MM.1S (cell line): ENCODE data around the gene FIGNL2.

Experiments used
- DNase-seq: peaks from one replicate; pipeline ENCODE4 v3.0.0-alpha.2; 2015
- H2AFZ ChIP-seq: fragments of 300-600 bp; sonication (generic); 2 replicates; pipeline ENCODE4 v1.6.0; 2016; ENCODE audit warnings: antibody characterized with exemption, low read length
- H3F3A ChIP-seq: fragments of 300-600 bp; sonication (generic); 2 replicates; pipeline ENCODE4 v1.6.1; 2016; ENCODE audit warnings: mild to moderate bottlenecking, antibody characterized with exemption, low read length, moderate library complexity, mixed read lengths; ENCODE audit not compliant: insufficient read depth
- H3K27ac ChIP-seq: fragments of 300-600 bp; sonication (generic); 2 replicates; pipeline ENCODE4 v1.5.1; 2016; ENCODE audit warnings: mild to moderate bottlenecking, low read length
- H3K27me3 ChIP-seq: fragments of 300-600 bp; sonication (generic); replicated peaks from 2 replicates; pipeline ENCODE4 v1.6.0; 2016; ENCODE audit warnings: low read length; ENCODE audit not compliant: insufficient read depth
- H3K36me3 ChIP-seq: fragments of 300-600 bp; sonication (generic); replicated peaks from 2 replicates; pipeline ENCODE4 v1.6.1; 2016; ENCODE audit warnings: mild to moderate bottlenecking, low read length, mixed read lengths; ENCODE audit not compliant: insufficient read depth
- H3K4me1 ChIP-seq: fragments of 300-600 bp; sonication (generic); 2 replicates; pipeline ENCODE4 v1.6.1; 2016; ENCODE audit warnings: low read length, mixed read lengths
- H3K4me2 ChIP-seq: fragments of 300-600 bp; sonication (generic); 2 replicates; pipeline ENCODE4 v1.6.0; 2016; ENCODE audit warnings: low read depth, low read length
- H3K4me3 ChIP-seq: fragments of 300-600 bp; sonication (generic); 2 replicates; pipeline ENCODE4 v1.5.1; 2016; ENCODE audit warnings: low read length, mixed read lengths
- H3K79me2 ChIP-seq: fragments of 300-600 bp; sonication (generic); 2 replicates; pipeline ENCODE4 v1.6.1; 2016; ENCODE audit warnings: mixed run types, low read length, mixed read lengths
- H3K9ac ChIP-seq: fragments of 300-600 bp; sonication (generic); 2 replicates; pipeline ENCODE4 v1.6.1; 2016; ENCODE audit warnings: low read length, mixed read lengths
- H3K9me2 ChIP-seq: fragments of 300-600 bp; sonication (generic); replicated peaks from 2 replicates; pipeline ENCODE4 v1.6.1; 2016; ENCODE audit warnings: mild to moderate bottlenecking, low read length, mixed read lengths; ENCODE audit not compliant: insufficient read depth
- H3K9me3 ChIP-seq: fragments of 300-600 bp; sonication (generic); replicated peaks from 2 replicates; pipeline ENCODE4 v1.6.1; 2016; ENCODE audit warnings: mild to moderate bottlenecking, low read length, mixed read lengths; ENCODE audit not compliant: insufficient read depth
- H4K20me1 ChIP-seq: fragments of 300-600 bp; sonication (generic); 2 replicates; pipeline ENCODE4 v1.6.1; 2016; ENCODE audit warnings: mild to moderate bottlenecking, low read length, moderate library complexity, mixed read lengths; ENCODE audit not compliant: insufficient read depth
- CTCF ChIP-seq: fragments of 300-600 bp; sonication (generic); IDR thresholded peaks from 2 replicates; pipeline ENCODE4 v1.5.1; 2016; ENCODE audit warnings: antibody characterized with exemption, low read length, mixed read lengths
- EZH2 ChIP-seq: fragments of 300-600 bp; sonication (generic); optimal IDR thresholded peaks from 2 replicates; pipeline ENCODE3; 2017; ENCODE audit warnings: low read depth, mild to moderate bottlenecking, antibody characterized with exemption, low read length, mixed read lengths
- EZH2phosphoT487 ChIP-seq: fragments of 300-600 bp; sonication (generic); IDR thresholded peaks from 2 replicates; pipeline ENCODE4 v1.6.1; 2018; ENCODE audit warnings: antibody characterized with exemption, low read length

Gene FIGNL2

DNA sequence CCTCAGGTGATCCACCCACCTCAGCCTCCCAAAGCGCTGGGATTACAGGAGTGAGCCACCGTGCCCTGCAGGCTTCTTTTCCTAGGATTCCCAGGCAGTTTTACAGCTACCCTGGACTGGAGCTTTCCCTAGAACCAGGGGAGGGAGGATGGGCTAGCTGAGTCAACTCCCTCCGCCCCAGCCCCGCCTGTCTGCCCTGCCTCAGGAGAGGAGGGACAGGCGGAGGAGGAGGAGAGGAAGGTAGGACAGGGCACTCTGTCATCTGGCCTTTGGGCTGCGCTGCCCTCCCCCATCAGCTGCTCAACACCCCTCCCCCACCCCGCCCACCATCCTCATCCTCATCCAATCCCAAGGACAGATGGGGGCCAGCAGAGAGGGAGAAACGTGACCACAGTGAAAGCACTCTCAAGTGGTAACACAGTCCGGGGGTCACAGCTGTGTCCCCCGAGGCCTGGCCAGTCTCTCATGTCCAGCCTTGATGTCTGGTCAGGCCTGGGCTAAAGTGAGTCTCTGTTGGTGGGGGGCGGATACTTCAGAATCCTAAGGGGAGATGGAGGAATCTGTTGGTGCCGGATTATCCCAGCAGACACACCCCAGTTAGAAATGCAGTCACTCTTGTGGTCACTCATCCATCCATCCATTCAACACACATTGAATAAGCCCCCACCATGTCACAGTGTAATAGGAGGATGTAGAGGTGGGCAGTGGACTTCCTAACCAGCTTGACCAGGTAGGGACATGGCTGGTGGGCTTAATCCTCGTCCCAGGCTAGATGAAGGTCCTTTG, 12.3 kb downstream of the FIGNL2 start:
- Histone ChIP-seq H3K9me2 (no peaks in the 10 kb centered on the region), H2AFZ (no peak overlapping the region), H3K9ac (no peak overlapping the region), H3K36me3 (no peaks in the 10 kb centered on the region), H3K27ac (no peak overlapping the region), H3K9me3 (no peaks in the 10 kb centered on the region), H3K4me2 (no peak overlapping the region), H3K4me1 (peaks cover 16% of the 10 kb centered on the region), H4K20me1 (no peaks in the 10 kb centered on the region), H3F3A (0 out of 2 replicates have a peak, but pooled peaks cover 6% of the 10 kb centered on the region), H3K4me3 (no peak overlapping the region), H3K79me2 (no peaks in the 10 kb centered on the region), H3K27me3 (peaks cover 91% of the 10 kb centered on the region)
- TF ChIP-seq EZH2 (no peak), CTCF (no peak)
- DNase-seq: no peak

- DNase-seq: no peak
These were observed 14.1 kb downstream of the FIGNL2 start for GRCh38 chr12:51834411-51834810.

GRCh38 chr12:51833448-51834227, 14.9 kb downstream of the FIGNL2 start:
- no peaks in the 10 kb centered on the region for H3K9me2 ChIP-seq
- H3K4me2 ChIP-seq: peak overlapping the region; percentile 42; the same call in 1 of the 2 replicates
- H3K36me3 ChIP-seq: no peaks in the 10 kb centered on the region
- H4K20me1 ChIP-seq: no peaks in the 10 kb centered on the region
- TF ChIP-seq CTCF (no peak), EZH2 (no peak), EZH2phosphoT487 (no peak)
- H3K9me3 ChIP-seq: no peaks in the 10 kb centered on the region
- peaks cover 16% of the 10 kb centered on the region for H3K4me1 ChIP-seq
- H3K27me3 ChIP-seq: peaks cover 90% of the 10 kb centered on the region
- no peak overlapping the region for H3K4me3 ChIP-seq
- no peak overlapping the region for H2AFZ ChIP-seq
- H3F3A ChIP-seq: 0 out of 2 replicates have a peak, but pooled peaks cover 6% of the 10 kb centered on the region
- no peaks in the 10 kb centered on the region for H3K79me2 ChIP-seq
- DNase-seq: no peak
- H3K9ac ChIP-seq: no peak overlapping the region
- no peak overlapping the region for H3K27ac ChIP-seq

More at GRCh38 chr12:51834411-51834810, 14.1 kb downstream of the FIGNL2 start:
- Histone ChIP-seq H3K9me3 (no peaks in the 10 kb centered on the region), H3K27me3 (peaks cover 89% of the 10 kb centered on the region), H3K4me2 (no peak overlapping the region), H3F3A (0 out of 2 replicates have a peak, but pooled peaks cover 6% of the 10 kb centered on the region), H3K79me2 (no peaks in the 10 kb centered on the region), H3K36me3 (no peaks in the 10 kb centered on the region), H3K4me3 (no peak overlapping the region), H3K27ac (no peak overlapping the region), H3K4me1 (peaks cover 16% of the 10 kb centered on the region), H3K9ac (no peak overlapping the region), H2AFZ (no peak overlapping the region), H4K20me1 (no peaks in the 10 kb centered on the region), H3K9me2 (no peaks in the 10 kb centered on the region)
- TF ChIP-seq EZH2 (no peak), EZH2phosphoT487 (no peak), CTCF (no peak)
